Esophagus muscularis mucosa (tissue), 3 donors: ENCODE results near the gene KIAA1191.

Source experiments
- POLR2A ChIP-seq: fragments of 450-650 bp; IDR thresholded peaks from one replicate; pipeline ENCODE4 v1.6.1; 2017; ENCODE audit warnings: antibody characterized with exemption, moderate library complexity, mild to moderate bottlenecking, low read depth
- TF ChIP-seq, protein P1 (sequence below), 3 experiments: fragments of 200-600 bp in 2 of 3; fragments of 450-650 bp in 1 of 3; sonication (generic) in 2 of 3; IDR thresholded peaks; one replicate each; pipeline ENCODE4 v1.5.1; 2017 to 2019; ENCODE audit warnings: antibody characterized with exemption in 3 of 3, mild to moderate bottlenecking in 2 of 3, moderate library complexity in 1 of 3

DNA sequence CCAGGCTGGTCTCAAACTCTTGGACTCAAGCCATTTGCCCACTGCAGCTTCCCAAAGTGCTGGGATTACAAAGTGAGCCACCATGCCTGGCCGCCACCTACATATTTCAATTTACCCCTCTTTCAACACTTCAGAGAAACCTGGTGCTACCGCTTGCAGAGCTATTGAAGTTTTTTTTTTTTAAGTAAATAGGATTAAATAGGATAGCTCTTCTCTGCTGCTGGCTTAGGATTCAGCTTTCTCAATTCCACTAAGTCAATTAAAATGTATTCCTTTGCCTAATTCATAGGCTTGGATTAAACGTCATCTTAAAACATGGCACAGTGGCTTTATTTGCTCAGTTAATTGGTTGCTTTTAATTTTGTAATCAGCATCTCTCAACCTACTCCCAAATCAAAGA lies 41.0 kb downstream of the KIAA1191 start:
- no peak for TF ChIP-seq POLR2A
- TF ChIP-seq, protein P1, sequence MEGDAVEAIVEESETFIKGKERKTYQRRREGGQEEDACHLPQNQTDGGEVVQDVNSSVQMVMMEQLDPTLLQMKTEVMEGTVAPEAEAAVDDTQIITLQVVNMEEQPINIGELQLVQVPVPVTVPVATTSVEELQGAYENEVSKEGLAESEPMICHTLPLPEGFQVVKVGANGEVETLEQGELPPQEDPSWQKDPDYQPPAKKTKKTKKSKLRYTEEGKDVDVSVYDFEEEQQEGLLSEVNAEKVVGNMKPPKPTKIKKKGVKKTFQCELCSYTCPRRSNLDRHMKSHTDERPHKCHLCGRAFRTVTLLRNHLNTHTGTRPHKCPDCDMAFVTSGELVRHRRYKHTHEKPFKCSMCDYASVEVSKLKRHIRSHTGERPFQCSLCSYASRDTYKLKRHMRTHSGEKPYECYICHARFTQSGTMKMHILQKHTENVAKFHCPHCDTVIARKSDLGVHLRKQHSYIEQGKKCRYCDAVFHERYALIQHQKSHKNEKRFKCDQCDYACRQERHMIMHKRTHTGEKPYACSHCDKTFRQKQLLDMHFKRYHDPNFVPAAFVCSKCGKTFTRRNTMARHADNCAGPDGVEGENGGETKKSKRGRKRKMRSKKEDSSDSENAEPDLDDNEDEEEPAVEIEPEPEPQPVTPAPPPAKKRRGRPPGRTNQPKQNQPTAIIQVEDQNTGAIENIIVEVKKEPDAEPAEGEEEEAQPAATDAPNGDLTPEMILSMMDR (IDR thresholded peaks at IDR 0.05) = no peak
